ENCODE measurements around the gene EBPL.

The EBPL gene

DNA sequence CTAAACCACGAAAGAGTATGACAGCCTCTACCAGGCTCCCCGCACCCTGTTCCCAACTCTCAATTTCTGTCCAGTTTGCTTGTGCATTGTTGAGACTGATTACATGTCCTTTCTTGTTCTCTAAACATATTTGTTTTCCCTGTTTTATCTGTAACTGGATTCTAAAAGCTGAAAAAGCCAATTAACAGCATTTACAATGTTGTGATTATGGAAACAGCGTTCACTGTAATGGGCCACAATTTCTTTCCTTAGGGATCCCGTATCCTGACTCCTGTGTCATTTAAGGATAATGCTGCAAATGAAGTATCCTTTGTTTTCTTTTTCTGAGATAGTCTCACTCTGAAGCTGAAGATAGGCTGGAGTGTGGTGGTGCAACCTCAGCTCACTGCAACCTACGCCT lies 20.5 kb downstream of the EBPL start:
- no peak for DNase-seq

GRCh38 chr13:49669735-49670309 lies 21.5 kb downstream of the EBPL start:
- peak; percentile 45 for DNase-seq

- no peak for DNase-seq
Measured at GRCh38 chr13:49667773-49668172, 23.5 kb downstream of the EBPL start.

- DNase-seq: no peak
Measured at GRCh38 chr13:49664606-49665005, 26.7 kb downstream of the EBPL start.

DNA sequence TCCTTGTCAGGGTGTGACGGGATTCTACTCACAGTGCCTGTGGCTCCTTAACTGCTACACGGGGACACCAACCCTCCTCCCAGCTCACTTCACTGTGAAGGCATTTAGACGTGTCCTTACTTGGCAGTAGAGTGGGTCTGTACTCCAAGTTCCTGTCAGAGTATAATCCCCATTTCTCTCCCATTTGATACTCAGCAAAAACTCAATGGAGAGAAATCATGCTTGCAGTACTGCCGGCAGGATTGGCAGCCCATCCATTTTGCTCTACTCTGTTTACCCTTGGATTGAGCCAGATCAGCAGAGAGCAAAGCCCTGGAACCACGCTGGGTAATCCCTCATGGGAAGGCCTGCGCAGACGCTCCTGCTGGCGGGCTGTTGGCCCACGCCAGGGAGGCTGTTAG lies 34.0 kb downstream of the EBPL start:
- DNase-seq: no peak

DNA sequence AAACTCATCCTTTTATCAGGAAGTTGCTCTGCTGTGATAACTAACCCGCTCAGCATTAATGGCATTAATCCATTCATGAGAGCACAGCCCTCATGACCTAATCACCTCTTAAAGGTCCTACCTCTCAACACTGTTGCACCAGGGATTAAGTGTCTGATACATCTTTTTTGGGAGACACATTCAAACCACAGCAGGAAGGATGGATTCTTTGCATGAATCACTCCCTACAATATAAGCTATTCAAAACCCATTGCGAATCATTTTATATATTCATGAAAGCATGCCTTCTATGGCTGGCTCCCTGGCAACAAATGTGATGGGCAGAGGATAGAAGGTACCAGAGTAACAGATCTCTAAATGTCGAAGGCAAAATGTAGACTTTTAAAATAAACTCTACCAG lies 35.4 kb downstream of the EBPL start:
- DNase-seq: no peak

GRCh38 chr13:49654011-49654410 lies 37.3 kb downstream of the EBPL start:
- no peak for DNase-seq

GRCh38 chr13:49653478-49653877 lies 37.8 kb downstream of the EBPL start:
- DNase-seq: no peak

DNA sequence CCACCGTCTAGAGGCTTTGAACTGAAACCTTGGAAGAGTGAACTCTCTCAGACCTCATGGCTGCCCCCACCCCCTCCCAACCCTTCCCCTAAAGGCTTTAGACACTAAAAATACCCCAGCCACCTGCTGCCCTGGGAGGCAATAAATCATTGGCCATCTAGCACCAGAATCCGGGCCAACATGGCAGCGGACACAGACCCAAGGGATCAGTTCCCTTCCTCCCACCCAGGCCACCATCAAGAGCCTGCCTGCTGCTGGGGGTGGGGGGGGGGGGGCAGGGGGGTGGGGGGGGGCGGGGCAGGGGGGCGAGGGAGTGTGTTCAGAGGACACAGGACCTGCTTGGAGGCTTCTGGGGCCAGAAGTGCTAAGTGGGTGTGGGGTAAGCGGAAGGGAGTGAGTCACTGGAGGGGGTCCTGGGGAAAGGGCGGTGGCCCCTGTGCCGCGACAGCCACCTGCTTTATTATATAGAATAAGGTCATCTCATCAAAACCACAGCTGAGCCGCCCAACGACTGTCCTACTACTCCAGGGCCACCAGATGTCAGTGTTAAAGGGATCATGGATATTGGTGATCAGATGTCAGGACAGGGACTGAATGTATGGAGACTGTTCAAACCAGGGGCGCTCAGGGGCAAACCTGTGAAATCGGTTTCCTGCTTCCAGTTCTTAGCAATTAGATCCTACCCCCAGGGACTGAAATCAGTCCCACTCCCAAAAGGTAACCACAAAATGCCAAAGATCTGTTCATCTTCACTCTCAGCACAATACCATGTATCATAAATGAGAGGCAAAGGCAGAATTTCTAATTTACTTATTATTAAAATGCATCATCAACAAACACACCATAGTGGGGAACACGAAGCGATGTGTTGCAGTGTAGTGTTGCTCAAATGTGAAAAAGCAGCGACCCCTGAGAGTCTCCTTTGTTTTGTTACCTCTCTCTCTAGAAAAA lies 38.7 kb downstream of the EBPL start:
- DNase-seq: peak; percentile 53

GRCh38 chr13:49651570-49652354 lies 39.5 kb downstream of the EBPL start:
- no peak for DNase-seq

- DNase-seq: no peak
Measured at GRCh38 chr13:49649963-49650312, 41.3 kb downstream of the EBPL start.

DNA sequence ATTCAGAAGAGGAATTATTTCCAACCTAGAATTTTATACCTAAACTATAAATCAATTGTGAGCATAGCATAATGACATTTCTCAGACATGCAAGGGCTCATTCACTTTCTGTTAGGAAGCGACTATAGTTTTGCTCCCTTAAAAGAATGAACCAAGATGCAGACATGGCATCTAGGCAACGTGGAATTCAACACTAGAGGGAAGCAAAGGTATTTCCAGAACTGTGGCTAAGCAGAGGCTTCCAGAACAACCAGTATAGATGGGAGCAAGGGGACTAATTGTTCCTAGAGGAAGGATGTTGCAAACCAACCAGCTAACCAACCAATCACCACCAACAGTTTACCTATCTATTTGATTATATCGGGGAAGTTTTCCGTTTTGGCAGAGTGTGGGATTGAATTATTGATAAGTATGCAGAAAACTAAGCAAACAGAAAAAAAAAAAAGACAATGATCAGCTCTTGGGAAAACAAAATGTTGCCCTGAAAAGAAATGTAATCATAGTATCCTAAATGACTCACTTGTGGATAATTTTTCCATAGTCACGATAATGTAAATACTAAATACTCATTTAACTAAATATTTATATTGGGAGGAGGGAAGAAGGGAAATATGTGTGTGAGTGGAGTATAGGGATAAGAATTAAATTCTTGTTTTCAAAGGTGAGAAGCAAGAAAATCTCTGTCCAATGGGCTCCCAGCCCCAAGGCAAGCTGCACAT lies 41.9 kb downstream of the EBPL start:
- no peak for DNase-seq

- no peak for DNase-seq
Measured at GRCh38 chr13:49646688-49647087, 44.6 kb downstream of the EBPL start.

DNA sequence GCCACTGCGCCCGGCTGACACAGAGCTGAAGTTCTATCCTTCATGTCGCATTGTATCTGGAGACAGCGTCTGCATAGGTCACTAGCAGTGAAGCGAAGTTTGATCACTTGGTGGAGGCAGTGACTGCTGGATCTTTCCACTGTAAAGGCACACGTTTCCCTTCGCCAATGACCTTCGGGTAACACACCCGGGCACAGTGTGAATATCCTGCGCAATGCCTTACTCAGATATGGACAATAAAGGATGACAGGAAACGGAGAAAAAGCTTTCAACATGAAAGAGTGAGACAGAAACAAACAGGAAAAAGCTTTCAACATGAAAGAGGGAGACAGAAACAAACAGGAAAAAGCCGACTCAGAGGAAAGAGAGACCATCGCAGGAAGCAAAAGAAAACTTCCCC lies 45.8 kb downstream of the EBPL start:
- no peak for DNase-seq

DNA sequence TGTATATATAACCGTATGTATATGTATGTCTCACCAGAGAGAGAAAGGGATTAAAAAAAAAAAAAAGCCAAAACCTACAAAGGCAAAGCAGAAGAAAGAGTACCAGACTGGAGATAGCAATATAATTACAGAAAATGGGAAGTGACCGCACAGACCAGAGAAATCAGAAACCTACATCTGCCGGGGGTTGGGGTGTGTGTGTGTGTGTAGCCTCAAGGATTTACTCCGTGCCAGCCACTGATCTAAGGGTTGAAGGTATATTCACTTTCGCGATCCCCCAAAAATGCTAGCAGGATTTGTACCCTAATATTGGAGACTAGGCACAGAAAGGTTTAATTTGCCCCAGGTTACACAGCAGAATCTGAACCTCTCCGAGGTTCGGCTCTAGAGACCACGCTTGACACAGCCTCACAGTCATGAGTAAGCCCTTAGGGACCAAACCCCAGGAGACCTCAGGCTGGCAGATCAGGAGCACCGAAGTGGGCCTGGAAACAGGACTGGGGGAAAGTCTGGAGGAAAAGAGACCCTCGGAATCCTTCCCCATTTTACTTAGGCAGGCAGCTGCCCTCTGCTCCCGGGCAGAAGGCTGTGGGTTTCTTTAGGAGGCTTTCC lies 48.1 kb downstream of the EBPL start:
- peak; percentile 61 for DNase-seq

DNA sequence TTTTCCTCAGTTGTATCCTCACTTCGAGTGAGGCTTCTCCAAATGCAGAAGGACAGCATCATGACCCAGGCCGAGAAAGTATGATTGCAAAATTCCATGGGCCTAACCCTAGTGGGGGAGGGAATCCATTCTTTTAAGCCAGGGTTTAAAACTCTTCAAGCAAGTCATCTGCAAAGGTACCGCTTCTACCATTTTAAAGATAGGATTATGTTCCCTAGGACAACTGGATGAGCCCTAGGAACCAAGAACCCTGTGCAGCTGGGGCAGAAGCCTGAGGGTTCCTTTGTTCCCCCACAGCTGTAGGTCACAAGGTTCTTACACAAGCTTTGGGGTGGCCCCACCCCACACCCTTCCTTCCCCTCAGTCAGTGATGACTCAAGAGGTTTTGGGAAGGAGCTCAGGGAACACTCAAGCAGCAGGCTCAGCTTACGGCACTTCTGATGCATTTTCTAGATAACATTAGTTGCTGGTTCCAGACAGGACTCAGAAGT lies 49.4 kb downstream of the EBPL start:
- DNase-seq: peak; percentile 94

DNA sequence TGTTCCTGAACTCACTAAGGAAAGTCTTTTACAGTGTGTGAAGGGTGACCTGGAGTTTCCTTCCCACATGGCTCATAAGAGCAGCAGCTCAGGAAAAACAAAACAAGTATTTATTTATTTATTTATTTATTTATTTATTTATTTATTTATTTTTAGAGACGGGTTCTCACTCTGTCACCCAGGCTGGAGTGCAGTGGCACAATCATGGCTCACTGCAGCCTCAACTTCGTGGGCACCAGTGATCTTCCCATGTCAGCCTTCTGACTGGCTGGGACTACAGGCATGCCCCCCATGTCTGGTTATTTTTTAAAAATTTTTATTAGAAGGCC lies 52.6 kb downstream of the EBPL start:
- DNase-seq: no peak

GRCh38 chr13:49638030-49638743 lies 53.1 kb downstream of the EBPL start:
- no peak for DNase-seq

DNA sequence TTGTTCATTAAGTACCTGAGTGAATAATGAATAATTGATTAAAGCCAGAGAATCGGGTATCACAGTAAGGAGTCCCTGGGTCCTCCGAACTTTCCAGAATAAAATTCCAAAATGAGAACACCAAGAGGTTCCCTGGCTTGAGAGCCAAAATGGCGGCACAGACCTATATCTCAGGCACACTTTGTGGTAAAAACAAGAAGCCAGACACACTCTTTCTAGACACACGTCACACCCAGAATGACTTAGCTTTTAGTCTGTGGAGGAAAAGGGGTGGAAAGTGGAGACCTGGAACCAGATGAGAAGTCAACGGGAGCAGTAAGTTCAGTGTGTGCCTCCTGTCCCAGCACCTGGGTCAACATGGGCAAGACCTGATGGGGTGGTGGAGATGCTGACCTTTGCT lies 54.6 kb downstream of the EBPL start:
- DNase-seq: no peak

GRCh38 chr13:49635599-49636433 lies 55.5 kb downstream of the EBPL start:
- peak; percentile 54 for DNase-seq

GRCh38 chr13:49633710-49634109 lies 57.6 kb downstream of the EBPL start:
- DNase-seq: no peak

All from suppressor macrophage treated with lipopolysaccharide for 4 hours (primary cell).